Measurements from ENCODE around the gene HBZ.

The HBZ gene

GRCh38 chr16:118857-119256 lies 33.6 kb upstream of the HBZ start:
- TF ChIP-seq CTCF (IDR thresholded peaks at IDR 0.05; ENCODE audit: borderline replicate concordance, extremely low read depth, low read length, poor library complexity, severe bottlenecking), result no peak
- TF ChIP-seq EZH2 (IDR thresholded peaks at IDR 0.05; ENCODE audit: borderline replicate concordance, low read depth, low read length, severe bottlenecking), result no peak
- no peak overlapping the region for H3K9ac ChIP-seq (ENCODE audit: low read depth, low read length)

GRCh38 chr16:119295-119694 lies 33.1 kb upstream of the HBZ start:
- Histone ChIP-seq H4K20me1 (ENCODE audit: insufficient read depth, low read length) (peaks cover 27% of the 10 kb centered on the region), H3K4me3 (ENCODE audit: low read depth in 1 of 2, low read length in 2 of 2) (no peak overlapping the region), H3K36me3 (ENCODE audit: insufficient read depth, low read length) (peaks cover 35% of the 10 kb centered on the region), H3K9ac (ENCODE audit: low read depth, low read length) (no peak overlapping the region), H3K9me3 (ENCODE audit: insufficient read depth, low read length, severe bottlenecking) (no peaks in the 10 kb centered on the region), H3K4me2 (ENCODE audit: insufficient read depth, low read length) (no peak overlapping the region), H3K4me1 (ENCODE audit: insufficient read depth, low read length) (no peaks in the 10 kb centered on the region), H2AFZ (ENCODE audit: low read depth, low read length) (no peak overlapping the region), H3K79me2 (ENCODE audit: insufficient read depth, low read length) (peaks cover 10% of the 10 kb centered on the region; the same call in 1 of the 2 replicates), H3K27me3 (ENCODE audit: insufficient read depth, low read length, poor library complexity) (no peaks in the 10 kb centered on the region), H3K27ac (ENCODE audit: low read length) (no peak overlapping the region)
- DNase-seq (no peak), ATAC-seq (ENCODE audit: insufficient read depth, low read depth) (no peak)
- TF ChIP-seq CTCF (IDR thresholded peaks at IDR 0.05; ENCODE audit: borderline replicate concordance, extremely low read depth, low read length, poor library complexity, severe bottlenecking), result no peak
- no peak for TF ChIP-seq EZH2 (IDR thresholded peaks at IDR 0.05; ENCODE audit: borderline replicate concordance, low read depth, low read length, severe bottlenecking)

More at GRCh38 chr16:118857-119256, 33.6 kb upstream of the HBZ start:
- H3K4me1 ChIP-seq (ENCODE audit: insufficient read depth, low read length), result no peaks in the 10 kb centered on the region
- H3K4me3 ChIP-seq (ENCODE audit: low read depth in 1 of 2, low read length in 2 of 2), result no peak overlapping the region
- H4K20me1 ChIP-seq (ENCODE audit: insufficient read depth, low read length), result peaks cover 29% of the 10 kb centered on the region
- H2AFZ ChIP-seq (ENCODE audit: low read depth, low read length), result no peak overlapping the region
- DNase-seq (no peak), ATAC-seq (ENCODE audit: insufficient read depth, low read depth) (no peak)
- peaks cover 40% of the 10 kb centered on the region for H3K36me3 ChIP-seq (ENCODE audit: insufficient read depth, low read length)
- H3K27ac ChIP-seq (ENCODE audit: low read length), result no peak overlapping the region
- no peak overlapping the region for H3K4me2 ChIP-seq (ENCODE audit: insufficient read depth, low read length)
- no peaks in the 10 kb centered on the region for H3K27me3 ChIP-seq (ENCODE audit: insufficient read depth, low read length, poor library complexity)
- peaks cover 8% of the 10 kb centered on the region; the same call in 1 of the 2 replicates for H3K79me2 ChIP-seq (ENCODE audit: insufficient read depth, low read length)
- no peaks in the 10 kb centered on the region for H3K9me3 ChIP-seq (ENCODE audit: insufficient read depth, low read length, severe bottlenecking)

GRCh38 chr16:119835-120491 lies 32.5 kb upstream of the HBZ start:
- Histone ChIP-seq H3K9ac (ENCODE audit: low read depth, low read length) (no peak overlapping the region), H3K79me2 (ENCODE audit: insufficient read depth, low read length) (peaks cover 10% of the 10 kb centered on the region; the same call in 1 of the 2 replicates), H2AFZ (ENCODE audit: low read depth, low read length) (no peak overlapping the region), H3K36me3 (ENCODE audit: insufficient read depth, low read length) (peaks cover 32% of the 10 kb centered on the region), H4K20me1 (ENCODE audit: insufficient read depth, low read length) (peaks cover 27% of the 10 kb centered on the region), H3K4me1 (ENCODE audit: insufficient read depth, low read length) (no peaks in the 10 kb centered on the region), H3K4me3 (ENCODE audit: low read depth in 1 of 2, low read length in 2 of 2) (no peak overlapping the region), H3K9me3 (ENCODE audit: insufficient read depth, low read length, severe bottlenecking) (no peaks in the 10 kb centered on the region), H3K27me3 (ENCODE audit: insufficient read depth, low read length, poor library complexity) (no peaks in the 10 kb centered on the region), H3K27ac (ENCODE audit: low read length) (no peak overlapping the region), H3K4me2 (ENCODE audit: insufficient read depth, low read length) (no peak overlapping the region)
- no peak for DNase-seq
- ATAC-seq (ENCODE audit: insufficient read depth, low read depth), result no peak
- no peak for TF ChIP-seq CTCF (IDR thresholded peaks at IDR 0.05; ENCODE audit: borderline replicate concordance, extremely low read depth, low read length, poor library complexity, severe bottlenecking)
- no peak for TF ChIP-seq EZH2 (IDR thresholded peaks at IDR 0.05; ENCODE audit: borderline replicate concordance, low read depth, low read length, severe bottlenecking)
